NB4 (cell line): ENCODE data around the gene SDK2.

ENCODE experiments used
- DNase-seq: peaks from one replicate; pipeline ENCODE4 v3.0.0; 2010; ENCODE audit warnings: low read depth
- H3K4me3 ChIP-seq: one replicate; pipeline ENCODE4 v1.5.1; 2011; ENCODE audit warnings: mild to moderate bottlenecking, low read depth, low read length, moderate library complexity
- CTCF ChIP-seq: IDR thresholded peaks from one replicate; pipeline ENCODE4 v1.5.1; 2012; ENCODE audit warnings: low read depth, low read length
- MAX ChIP-seq: IDR thresholded peaks from 2 replicates; pipeline ENCODE4 v1.6.1; 2011; ENCODE audit warnings: low read depth, low read length
- MYC ChIP-seq: IDR thresholded peaks from 2 replicates; pipeline ENCODE4 v1.6.1; 2011; ENCODE audit warnings: low read depth, low read length
- POLR2A ChIP-seq: IDR thresholded peaks from 2 replicates; pipeline ENCODE4 v1.6.1; 2011; ENCODE audit warnings: mild to moderate bottlenecking; ENCODE audit not compliant: insufficient read length; ENCODE audit errors: extremely low read depth

The SDK2 gene

GRCh38 chr17:73447319-73447718 lies 196.9 kb downstream of the SDK2 start:
- no peak for TF ChIP-seq MYC
- no peak for TF ChIP-seq POLR2A
- no peak for TF ChIP-seq CTCF
- DNase-seq: no peak
- H3K4me3 ChIP-seq: no peak overlapping the region

- no peak for DNase-seq
- no peak overlapping the region for H3K4me3 ChIP-seq
- TF ChIP-seq MYC (no peak), MAX (no peak), POLR2A (no peak), CTCF (no peak)
Observed at GRCh38 chr17:73446617-73447016, 197.6 kb downstream of the SDK2 start.

GRCh38 chr17:73445466-73445865 lies 198.8 kb downstream of the SDK2 start:
- TF ChIP-seq MAX (no peak), POLR2A (no peak), CTCF (no peak), MYC (no peak)
- no peak for DNase-seq
- H3K4me3 ChIP-seq: no peak overlapping the region

GRCh38 chr17:73444021-73444420 lies 200.2 kb downstream of the SDK2 start:
- TF ChIP-seq MYC (no peak), MAX (no peak), POLR2A (no peak), CTCF (no peak)
- no peak overlapping the region for H3K4me3 ChIP-seq
- DNase-seq: no peak

- no peak for DNase-seq
- no peak overlapping the region for H3K4me3 ChIP-seq
- TF ChIP-seq MAX: no peak
- TF ChIP-seq POLR2A: no peak
- TF ChIP-seq MYC: no peak
- no peak for TF ChIP-seq CTCF
Observed at GRCh38 chr17:73439597-73439996, 204.6 kb downstream of the SDK2 start.

GRCh38 chr17:73437826-73438225 lies 206.4 kb downstream of the SDK2 start:
- no peak for DNase-seq
- no peak overlapping the region for H3K4me3 ChIP-seq
- TF ChIP-seq CTCF (no peak), MAX (no peak), MYC (no peak), POLR2A (no peak)
